ENCODE measurements around the gene PHF12.

DNA sequence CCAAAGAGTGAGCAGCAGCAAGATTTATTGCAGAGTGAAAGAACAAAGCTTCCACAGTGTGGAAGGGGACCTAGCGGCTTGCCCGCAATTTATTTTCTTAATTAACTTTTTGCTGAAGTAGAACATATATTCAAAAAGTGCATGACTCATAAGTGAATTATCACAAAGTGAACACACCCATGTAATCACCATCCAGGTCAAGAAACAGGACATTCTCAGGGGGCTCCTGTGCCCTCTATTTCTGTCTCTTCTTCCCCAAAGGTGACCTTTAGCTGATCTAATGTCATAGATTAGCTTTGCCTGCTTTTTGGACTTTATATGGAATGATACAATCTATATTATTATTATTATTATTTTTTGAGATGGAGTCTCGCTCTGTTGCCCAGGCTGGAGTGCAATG lies 76.6 kb downstream of the PHF12 start:
- TF ChIP-seq ZFX (CRISPR knock-in tag; IDR thresholded peaks at IDR 0.05; ENCODE audit: low read depth) (no peak), ZNF274 (CRISPR knock-in tag; IDR thresholded peaks at IDR 0.05) (no peak), POLR2A (IDR thresholded peaks at IDR 0.05; ENCODE audit: insufficient read depth in 1 of 2, low read depth in 2 of 2, low read length in 2 of 2) (no peak), CREM (IDR thresholded peaks at IDR 0.05) (no peak), CREM (CRISPR knock-in tag; IDR thresholded peaks at IDR 0.05) (no peak), GABPA (IDR thresholded peaks at IDR 0.05; ENCODE audit: low read depth, low read length) (no peak), GABPA (CRISPR knock-in tag; IDR thresholded peaks at IDR 0.05; ENCODE audit: low read depth) (no peak), MIXL1 (CRISPR knock-in tag; IDR thresholded peaks at IDR 0.05) (no peak), NKX3-1 (CRISPR knock-in tag; IDR thresholded peaks at IDR 0.05) (no peak), ERF (CRISPR knock-in tag; IDR thresholded peaks at IDR 0.05) (no peak), HMG20B (CRISPR knock-in tag; conservative IDR thresholded peaks at IDR 0.05) (no peak), RFX5 (IDR thresholded peaks at IDR 0.05; ENCODE audit: low read depth, low read length) (no peak)
- TF ChIP-seq, protein P1, sequence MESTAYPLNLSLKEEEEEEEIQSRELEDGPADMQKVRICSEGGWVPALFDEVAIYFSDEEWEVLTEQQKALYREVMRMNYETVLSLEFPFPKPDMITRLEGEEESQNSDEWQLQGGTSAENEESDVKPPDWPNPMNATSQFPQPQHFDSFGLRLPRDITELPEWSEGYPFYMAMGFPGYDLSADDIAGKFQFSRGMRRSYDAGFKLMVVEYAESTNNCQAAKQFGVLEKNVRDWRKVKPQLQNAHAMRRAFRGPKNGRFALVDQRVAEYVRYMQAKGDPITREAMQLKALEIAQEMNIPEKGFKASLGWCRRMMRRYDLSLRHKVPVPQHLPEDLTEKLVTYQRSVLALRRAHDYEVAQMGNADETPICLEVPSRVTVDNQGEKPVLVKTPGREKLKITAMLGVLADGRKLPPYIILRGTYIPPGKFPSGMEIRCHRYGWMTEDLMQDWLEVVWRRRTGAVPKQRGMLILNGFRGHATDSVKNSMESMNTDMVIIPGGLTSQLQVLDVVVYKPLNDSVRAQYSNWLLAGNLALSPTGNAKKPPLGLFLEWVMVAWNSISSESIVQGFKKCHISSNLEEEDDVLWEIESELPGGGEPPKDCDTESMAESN (CRISPR knock-in tag; conservative IDR thresholded peaks at IDR 0.05), result no peak
